HepG2 (cell line): ENCODE results near the gene PBX1. TPM values are rescaled to one million over a fixed set of nuclear protein-coding genes. Genes with fewer than 3 reads are reported as not detected.

Source experiments
- HNRNPLL ChIP-seq: fragments of 200-400 bp; formaldehyde crosslinking; IDR thresholded peaks from 2 replicates; pipeline ENCODE4 v1.6.1; 2017; ENCODE audit warnings: mild to moderate bottlenecking, low read depth, low read length; ENCODE audit not compliant: poor library complexity, severe bottlenecking
- HOXA3 ChIP-seq: sonication (generic); formaldehyde crosslinking; IDR thresholded peaks from 2 replicates; pipeline ENCODE4 v1.5.0; 2020; ENCODE audit warnings: missing genetic modification reagents
- KDM4B ChIP-seq: sonication (generic); formaldehyde crosslinking; IDR thresholded peaks from 2 replicates; pipeline ENCODE4 v1.4.0; 2020; ENCODE audit warnings: missing genetic modification reagents
- NCOA2 ChIP-seq: sonication (generic); formaldehyde crosslinking; IDR thresholded peaks from 2 replicates; pipeline ENCODE4 v1.8.0; 2022; ENCODE audit warnings: inconsistent platforms
- NFE2L1 ChIP-seq: sonication (generic); formaldehyde crosslinking; IDR thresholded peaks from 2 replicates; pipeline ENCODE4 v1.4.0; 2020; ENCODE audit warnings: missing genetic modification reagents, mild to moderate bottlenecking, borderline replicate concordance
- PHF5A ChIP-seq: IDR thresholded peaks from one replicate; pipeline ENCODE4 v1.6.1; 2018; ENCODE audit warnings: low read depth, missing genetic modification reagents; ENCODE audit not compliant: unreplicated experiment
- RAD51 ChIP-seq: fragments of 450-650 bp; IDR thresholded peaks from 2 replicates; pipeline ENCODE4 v1.6.1; 2016; ENCODE audit warnings: borderline replicate concordance
- RFX3 ChIP-seq: IDR thresholded peaks from 2 replicates; pipeline ENCODE4 v1.6.1; 2016; ENCODE audit warnings: missing biosample characterization, missing genetic modification reagents
- SMAD3 ChIP-seq: sonication (generic); formaldehyde crosslinking; IDR thresholded peaks from 2 replicates; pipeline ENCODE4 v1.4.0; 2020; ENCODE audit warnings: missing genetic modification reagents
- TGIF2 ChIP-seq: IDR thresholded peaks from 2 replicates; pipeline ENCODE4 v1.6.1; 2016; ENCODE audit warnings: control low read depth, missing compliant biosample characterization
- XRCC5 ChIP-seq: fragments of 200-400 bp; formaldehyde crosslinking; optimal IDR thresholded peaks from 2 replicates; pipeline ENCODE3; 2017; ENCODE audit warnings: mild to moderate bottlenecking, low read length
- ZNF33A ChIP-seq: sonication (generic); formaldehyde crosslinking; IDR thresholded peaks from 2 replicates; pipeline ENCODE4 v1.5.1; 2020; ENCODE audit warnings: missing genetic modification reagents, mild to moderate bottlenecking, moderate library complexity, borderline replicate concordance
- polyA plus RNA-seq, 8 experiments: library from polyadenylated mRNA; depleted of rRNA in 3 of 8; stranded (reverse) in 7 of 8; unstranded in 1 of 8; fragments of >200 nt; fragmentation: Illumina TruSeq in 4 of 8; extraction: Trizol in 4 of 8; gene quantifications; 2 replicates each; pipeline versions ENCODE4 v1.2.1 to v1.2.3, GENCODE V29; 2011 to 2016; ENCODE audit warnings: low read depth in 4 of 8, missing spikeins in 1 of 8, mixed read lengths in 1 of 8; ENCODE audit not compliant: insufficient read depth in 1 of 8
- total RNA-seq, 5 experiments: library from RNA; depleted of rRNA; stranded (reverse); fragments of >200 nt; fragmentation: Illumina TruSeq; extraction: Trizol; gene quantifications; 2 replicates each; pipeline ENCODE4 v1.2.3, GENCODE V29; 2016; ENCODE audit warnings: low read depth in 1 of 5
- TF ChIP-seq, protein P1 (sequence below): sonication (generic); formaldehyde crosslinking; IDR thresholded peaks from 2 replicates; pipeline ENCODE4 v1.5.0; 2020; ENCODE audit warnings: mild to moderate bottlenecking, missing genetic modification reagents, borderline replicate concordance
- TF ChIP-seq, protein P2 (sequence below): sonication (generic); formaldehyde crosslinking; IDR thresholded peaks from 2 replicates; pipeline ENCODE4 v1.5.0; 2020; ENCODE audit warnings: missing genetic modification reagents
- TF ChIP-seq, protein P3 (sequence below): sonication (generic); formaldehyde crosslinking; IDR thresholded peaks from 2 replicates; pipeline ENCODE4 v1.4.0; 2020; ENCODE audit warnings: mild to moderate bottlenecking, low read depth, missing genetic modification reagents

The PBX1 gene
- total and polyA plus RNA-seq, 2 of the 13 experiments (the other 11 are each of a cell fraction or from before 2014, with no cell fraction given) = 0.24 TPM; not detected in 1

DNA sequence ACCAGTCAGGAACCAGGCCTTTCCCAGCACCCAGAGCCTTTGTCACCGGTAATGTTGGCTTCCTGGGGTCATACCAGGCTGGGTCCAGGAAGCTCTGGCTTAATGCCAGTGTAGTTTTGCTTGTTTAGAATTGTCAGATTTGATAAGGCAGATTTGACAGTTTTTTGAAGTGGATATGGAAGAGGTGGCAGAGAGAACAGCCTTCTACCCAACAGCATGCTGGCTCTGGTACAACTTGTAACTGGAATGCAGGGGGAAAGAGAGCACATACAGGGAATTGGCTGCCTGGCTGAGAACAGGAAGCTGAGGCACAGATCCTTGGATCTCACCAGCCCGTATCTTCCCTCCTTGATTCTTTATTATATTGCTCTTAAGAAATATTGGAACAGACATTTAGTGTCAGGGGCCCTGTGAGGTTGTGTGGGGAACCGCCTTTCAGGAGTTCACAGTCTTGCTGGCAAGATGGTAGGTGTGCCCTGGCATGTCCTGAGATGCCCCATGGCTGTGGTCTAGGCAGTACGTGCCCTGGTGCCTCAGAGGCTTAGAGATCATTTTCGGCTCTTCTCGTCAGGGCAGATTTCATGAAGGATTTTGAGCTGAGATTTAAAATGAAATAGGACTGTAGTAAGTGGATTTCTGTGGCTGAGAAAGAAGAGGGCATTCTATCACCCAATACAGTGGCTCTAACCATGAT, 227.0 kb downstream of the PBX1 start (continued):
- TF ChIP-seq, protein P1, sequence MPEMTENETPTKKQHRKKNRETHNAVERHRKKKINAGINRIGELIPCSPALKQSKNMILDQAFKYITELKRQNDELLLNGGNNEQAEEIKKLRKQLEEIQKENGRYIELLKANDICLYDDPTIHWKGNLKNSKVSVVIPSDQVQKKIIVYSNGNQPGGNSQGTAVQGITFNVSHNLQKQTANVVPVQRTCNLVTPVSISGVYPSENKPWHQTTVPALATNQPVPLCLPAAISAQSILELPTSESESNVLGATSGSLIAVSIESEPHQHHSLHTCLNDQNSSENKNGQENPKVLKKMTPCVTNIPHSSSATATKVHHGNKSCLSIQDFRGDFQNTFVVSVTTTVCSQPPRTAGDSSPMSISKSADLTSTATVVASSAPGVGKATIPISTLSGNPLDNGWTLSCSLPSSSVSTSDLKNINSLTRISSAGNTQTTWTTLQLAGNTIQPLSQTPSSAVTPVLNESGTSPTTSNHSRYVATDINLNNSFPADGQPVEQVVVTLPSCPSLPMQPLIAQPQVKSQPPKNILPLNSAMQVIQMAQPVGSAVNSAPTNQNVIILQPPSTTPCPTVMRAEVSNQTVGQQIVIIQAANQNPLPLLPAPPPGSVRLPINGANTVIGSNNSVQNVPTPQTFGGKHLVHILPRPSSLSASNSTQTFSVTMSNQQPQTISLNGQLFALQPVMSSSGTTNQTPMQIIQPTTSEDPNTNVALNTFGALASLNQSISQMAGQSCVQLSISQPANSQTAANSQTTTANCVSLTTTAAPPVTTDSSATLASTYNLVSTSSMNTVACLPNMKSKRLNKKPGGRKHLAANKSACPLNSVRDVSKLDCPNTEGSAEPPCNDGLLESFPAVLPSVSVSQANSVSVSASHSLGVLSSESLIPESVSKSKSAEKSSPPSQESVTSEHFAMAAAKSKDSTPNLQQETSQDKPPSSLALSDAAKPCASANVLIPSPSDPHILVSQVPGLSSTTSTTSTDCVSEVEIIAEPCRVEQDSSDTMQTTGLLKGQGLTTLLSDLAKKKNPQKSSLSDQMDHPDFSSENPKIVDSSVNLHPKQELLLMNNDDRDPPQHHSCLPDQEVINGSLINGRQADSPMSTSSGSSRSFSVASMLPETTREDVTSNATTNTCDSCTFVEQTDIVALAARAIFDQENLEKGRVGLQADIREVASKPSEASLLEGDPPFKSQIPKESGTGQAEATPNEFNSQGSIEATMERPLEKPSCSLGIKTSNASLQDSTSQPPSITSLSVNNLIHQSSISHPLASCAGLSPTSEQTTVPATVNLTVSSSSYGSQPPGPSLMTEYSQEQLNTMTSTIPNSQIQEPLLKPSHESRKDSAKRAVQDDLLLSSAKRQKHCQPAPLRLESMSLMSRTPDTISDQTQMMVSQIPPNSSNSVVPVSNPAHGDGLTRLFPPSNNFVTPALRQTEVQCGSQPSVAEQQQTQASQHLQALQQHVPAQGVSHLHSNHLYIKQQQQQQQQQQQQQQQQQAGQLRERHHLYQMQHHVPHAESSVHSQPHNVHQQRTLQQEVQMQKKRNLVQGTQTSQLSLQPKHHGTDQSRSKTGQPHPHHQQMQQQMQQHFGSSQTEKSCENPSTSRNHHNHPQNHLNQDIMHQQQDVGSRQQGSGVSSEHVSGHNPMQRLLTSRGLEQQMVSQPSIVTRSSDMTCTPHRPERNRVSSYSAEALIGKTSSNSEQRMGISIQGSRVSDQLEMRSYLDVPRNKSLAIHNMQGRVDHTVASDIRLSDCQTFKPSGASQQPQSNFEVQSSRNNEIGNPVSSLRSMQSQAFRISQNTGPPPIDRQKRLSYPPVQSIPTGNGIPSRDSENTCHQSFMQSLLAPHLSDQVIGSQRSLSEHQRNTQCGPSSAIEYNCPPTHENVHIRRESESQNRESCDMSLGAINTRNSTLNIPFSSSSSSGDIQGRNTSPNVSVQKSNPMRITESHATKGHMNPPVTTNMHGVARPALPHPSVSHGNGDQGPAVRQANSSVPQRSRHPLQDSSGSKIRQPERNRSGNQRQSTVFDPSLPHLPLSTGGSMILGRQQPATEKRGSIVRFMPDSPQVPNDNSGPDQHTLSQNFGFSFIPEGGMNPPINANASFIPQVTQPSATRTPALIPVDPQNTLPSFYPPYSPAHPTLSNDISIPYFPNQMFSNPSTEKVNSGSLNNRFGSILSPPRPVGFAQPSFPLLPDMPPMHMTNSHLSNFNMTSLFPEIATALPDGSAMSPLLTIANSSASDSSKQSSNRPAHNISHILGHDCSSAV (CRISPR knock-in tag) = no peak
- no peak for TF ChIP-seq RAD51
- no peak for TF ChIP-seq RFX3 (CRISPR knock-in tag)
- TF ChIP-seq, protein P2, sequence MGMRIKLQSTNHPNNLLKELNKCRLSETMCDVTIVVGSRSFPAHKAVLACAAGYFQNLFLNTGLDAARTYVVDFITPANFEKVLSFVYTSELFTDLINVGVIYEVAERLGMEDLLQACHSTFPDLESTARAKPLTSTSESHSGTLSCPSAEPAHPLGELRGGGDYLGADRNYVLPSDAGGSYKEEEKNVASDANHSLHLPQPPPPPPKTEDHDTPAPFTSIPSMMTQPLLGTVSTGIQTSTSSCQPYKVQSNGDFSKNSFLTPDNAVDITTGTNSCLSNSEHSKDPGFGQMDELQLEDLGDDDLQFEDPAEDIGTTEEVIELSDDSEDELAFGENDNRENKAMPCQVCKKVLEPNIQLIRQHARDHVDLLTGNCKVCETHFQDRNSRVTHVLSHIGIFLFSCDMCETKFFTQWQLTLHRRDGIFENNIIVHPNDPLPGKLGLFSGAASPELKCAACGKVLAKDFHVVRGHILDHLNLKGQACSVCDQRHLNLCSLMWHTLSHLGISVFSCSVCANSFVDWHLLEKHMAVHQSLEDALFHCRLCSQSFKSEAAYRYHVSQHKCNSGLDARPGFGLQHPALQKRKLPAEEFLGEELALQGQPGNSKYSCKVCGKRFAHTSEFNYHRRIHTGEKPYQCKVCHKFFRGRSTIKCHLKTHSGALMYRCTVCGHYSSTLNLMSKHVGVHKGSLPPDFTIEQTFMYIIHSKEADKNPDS (CRISPR knock-in tag) = no peak
- TF ChIP-seq HNRNPLL = no peak
- no peak for TF ChIP-seq PHF5A (CRISPR knock-in tag)
- TF ChIP-seq TGIF2 (CRISPR knock-in tag) = no peak
- no peak for TF ChIP-seq NCOA2
- TF ChIP-seq, protein P3, sequence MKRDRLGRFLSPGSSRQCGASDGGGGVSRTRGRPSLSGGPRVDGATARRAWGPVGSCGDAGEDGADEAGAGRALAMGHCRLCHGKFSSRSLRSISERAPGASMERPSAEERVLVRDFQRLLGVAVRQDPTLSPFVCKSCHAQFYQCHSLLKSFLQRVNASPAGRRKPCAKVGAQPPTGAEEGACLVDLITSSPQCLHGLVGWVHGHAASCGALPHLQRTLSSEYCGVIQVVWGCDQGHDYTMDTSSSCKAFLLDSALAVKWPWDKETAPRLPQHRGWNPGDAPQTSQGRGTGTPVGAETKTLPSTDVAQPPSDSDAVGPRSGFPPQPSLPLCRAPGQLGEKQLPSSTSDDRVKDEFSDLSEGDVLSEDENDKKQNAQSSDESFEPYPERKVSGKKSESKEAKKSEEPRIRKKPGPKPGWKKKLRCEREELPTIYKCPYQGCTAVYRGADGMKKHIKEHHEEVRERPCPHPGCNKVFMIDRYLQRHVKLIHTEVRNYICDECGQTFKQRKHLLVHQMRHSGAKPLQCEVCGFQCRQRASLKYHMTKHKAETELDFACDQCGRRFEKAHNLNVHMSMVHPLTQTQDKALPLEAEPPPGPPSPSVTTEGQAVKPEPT (CRISPR knock-in tag) = no peak
- no peak for TF ChIP-seq NFE2L1 (CRISPR knock-in tag)
- no peak for TF ChIP-seq ZNF33A (CRISPR knock-in tag)
- no peak for TF ChIP-seq SMAD3 (CRISPR knock-in tag)
- TF ChIP-seq XRCC5 = no peak
- TF ChIP-seq HOXA3 (CRISPR knock-in tag) = no peak
- no peak for TF ChIP-seq KDM4B (CRISPR knock-in tag)
